NCI-H2171 treated with DMSO at 0.1 percent for 48 hours (cell line): ENCODE results near the gene CD68.
"Not testable (repeated sequence)": the region's sequence is repeated elsewhere in the genome, so short reads cannot be mapped to it uniquely, and the experiment has no call there.

Experiments used
- DNase-seq: peaks from one replicate; lab custom pipeline; 2025; lab: John Stamatoyannopoulos, UW

Gene CD68

GRCh38 chr17:7613769-7614424 is 34.5 kb downstream of the CD68 start:
- DNase-seq: no peak

- DNase-seq: peak; percentile 100
Measured at GRCh38 chr17:7614425-7615264, 35.2 kb downstream of the CD68 start, which contains the start of gene FXR2. Gene FXR2, minus strand, starts transcription at chr17:7614897. Its CDS starts 365 bp downstream, at chr17:7614532.

GRCh38 chr17:7615265-7615747 is 35.9 kb downstream of the CD68 start:
- no peak for DNase-seq

- no peak for DNase-seq
Measured at GRCh38 chr17:7618608-7619007, 39.2 kb downstream of the CD68 start.

- DNase-seq: no peak
Measured at GRCh38 chr17:7620835-7621234, 41.4 kb downstream of the CD68 start.

DNA sequence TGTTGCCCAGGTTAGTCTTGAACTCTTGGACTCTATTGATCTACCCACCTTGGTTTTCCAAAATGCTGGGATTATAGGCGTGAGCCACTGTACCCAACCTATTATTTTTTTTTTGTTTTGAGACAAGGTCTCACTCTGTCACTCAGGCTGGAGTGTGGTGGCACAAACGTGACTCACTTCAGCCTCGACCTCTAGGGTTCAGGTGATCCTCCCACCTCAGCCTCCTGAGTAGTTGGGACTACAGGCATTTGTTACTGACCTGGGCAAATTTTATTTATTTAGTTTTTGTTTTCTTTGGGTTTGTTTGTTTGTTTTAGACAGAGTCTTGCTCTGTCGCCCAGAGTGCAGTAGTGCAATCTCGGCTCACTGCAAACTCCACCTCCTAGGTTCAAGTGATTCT is 44.2 kb downstream of the CD68 start:
- no peak for DNase-seq

DNA sequence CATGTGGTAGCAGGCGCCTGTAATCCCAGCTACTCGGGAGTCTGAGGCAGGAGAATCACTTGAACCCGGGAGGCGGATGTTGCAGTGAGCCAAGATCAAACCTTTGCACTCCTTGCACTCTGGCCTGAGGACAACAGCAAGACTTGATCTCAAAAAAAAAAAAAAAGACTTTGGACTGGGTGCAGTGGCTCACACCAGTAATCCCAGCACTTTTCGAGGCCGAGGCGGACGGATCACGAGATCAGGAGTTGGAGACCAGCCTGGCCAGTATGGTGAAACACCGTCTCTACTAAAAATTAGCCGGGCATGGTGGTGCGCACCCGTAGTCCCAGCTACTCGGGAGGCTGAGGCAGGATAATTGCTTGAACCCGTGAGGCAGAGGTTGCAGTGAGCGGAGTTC is 46.3 kb downstream of the CD68 start:
- DNase-seq: not testable (repeated sequence)

DNA sequence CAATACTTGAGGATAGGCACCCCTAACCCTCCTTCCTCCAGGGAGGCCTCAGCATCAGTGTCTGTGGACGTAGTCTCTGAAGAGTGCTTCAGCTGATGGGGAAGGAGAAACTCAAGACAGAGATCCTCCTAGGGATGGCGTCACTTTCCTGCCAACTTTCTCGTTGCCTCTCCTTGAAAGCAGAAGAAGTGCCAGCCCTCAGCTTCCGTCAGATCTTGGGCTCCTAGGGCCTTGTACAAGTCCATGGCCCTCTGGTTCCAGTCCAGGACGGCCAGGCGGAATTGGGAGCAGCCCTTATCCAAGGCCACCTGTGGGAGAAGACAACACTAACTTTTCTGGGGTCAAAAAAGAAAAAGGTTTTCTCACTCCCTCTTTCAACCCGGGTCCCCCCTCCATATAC is 46.9 kb downstream of the CD68 start:
- no peak for DNase-seq

GRCh38 chr17:7626956-7627249 is 47.5 kb downstream of the CD68 start:
- no peak for DNase-seq

GRCh38 chr17:7627250-7628121 is 48.0 kb downstream of the CD68 start, which contains the start of gene SAT2:
Gene SAT2, minus strand, starts transcription at chr17:7627821. Its CDS starts 186 bp downstream, at chr17:7627635.
- DNase-seq: peak; percentile 87

DNA sequence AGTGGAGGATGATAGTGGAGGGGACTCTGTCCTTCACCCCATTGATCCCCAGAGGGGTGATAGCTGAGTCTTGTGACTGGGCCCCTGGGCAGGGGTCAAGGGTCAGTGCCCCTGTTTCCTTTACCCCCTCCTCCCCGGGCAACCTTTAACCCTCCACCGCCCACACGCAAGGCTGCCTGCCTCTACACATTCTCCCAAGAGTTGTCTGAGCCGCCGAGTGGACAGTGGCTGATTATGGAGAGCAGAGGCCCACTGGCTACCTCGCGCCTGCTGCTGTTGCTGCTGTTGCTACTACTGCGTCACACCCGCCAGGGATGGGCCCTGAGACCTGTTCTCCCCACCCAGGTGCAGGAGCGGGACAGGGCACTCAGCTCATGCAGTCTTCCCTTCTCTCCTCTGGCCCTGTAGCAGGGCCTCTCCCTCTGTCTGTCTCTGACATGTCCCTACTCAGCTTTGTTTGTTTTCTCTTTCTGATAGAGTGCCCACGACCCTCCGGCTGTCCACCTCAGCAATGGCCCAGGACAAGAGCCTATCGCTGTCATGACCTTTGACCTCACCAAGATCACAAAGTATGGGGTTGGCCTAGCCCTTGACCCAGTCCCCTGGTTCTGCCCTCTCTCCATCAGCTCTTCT is 50.6 kb downstream of the CD68 start, which contains the start of gene SHBG:
SHBG (plus strand) TSS at position 197 of the 633 bp plus-strand sequence; CDS start at position 235, 38 bp downstream.
- no peak for DNase-seq
